ENCODE results near the gene OSBPL5. TPM values are rescaled to one million over a fixed set of nuclear protein-coding genes. Genes with fewer than 3 reads are reported as not detected.

The OSBPL5 gene
- total RNA-seq, 4 donors from 2014 or later: 12.9 to 64.2 (median 22.3) TPM

DNA sequence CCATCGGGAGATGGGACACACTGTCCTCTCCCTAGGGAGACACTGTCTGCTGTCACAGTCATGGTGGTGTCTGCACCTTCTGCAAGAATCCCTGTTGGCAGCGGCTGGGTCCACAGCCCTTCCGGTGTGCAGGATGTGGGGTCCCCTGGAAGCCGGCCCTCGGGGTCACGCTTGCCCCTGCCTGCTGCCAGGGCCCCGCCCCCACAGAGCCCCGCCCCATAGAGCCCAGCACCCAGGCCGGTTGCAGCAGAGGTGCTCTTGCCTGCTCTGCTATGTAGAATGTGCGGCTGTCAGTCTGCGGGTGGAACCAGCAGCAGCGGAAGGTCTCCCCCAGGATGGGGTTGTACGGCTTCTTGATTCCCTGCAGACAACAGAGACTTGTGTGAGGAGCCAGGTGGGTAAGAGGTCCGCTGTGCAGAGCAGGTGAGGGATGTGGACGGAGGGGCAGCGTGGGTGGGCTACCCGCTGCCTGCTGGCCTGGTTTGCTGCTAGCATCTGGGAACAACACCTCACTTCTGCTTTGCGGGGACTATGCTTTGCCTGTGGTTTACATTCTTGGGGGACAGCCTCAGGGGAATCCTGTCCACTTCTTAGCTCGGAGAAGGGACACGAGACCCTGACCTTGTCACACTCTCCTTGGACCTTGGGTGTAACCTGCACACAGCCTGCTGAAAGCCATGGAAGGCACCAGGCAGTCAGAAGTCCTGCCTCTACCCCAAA, 63.0 kb downstream of the OSBPL5 start:
- TF ChIP-seq, protein P1, sequence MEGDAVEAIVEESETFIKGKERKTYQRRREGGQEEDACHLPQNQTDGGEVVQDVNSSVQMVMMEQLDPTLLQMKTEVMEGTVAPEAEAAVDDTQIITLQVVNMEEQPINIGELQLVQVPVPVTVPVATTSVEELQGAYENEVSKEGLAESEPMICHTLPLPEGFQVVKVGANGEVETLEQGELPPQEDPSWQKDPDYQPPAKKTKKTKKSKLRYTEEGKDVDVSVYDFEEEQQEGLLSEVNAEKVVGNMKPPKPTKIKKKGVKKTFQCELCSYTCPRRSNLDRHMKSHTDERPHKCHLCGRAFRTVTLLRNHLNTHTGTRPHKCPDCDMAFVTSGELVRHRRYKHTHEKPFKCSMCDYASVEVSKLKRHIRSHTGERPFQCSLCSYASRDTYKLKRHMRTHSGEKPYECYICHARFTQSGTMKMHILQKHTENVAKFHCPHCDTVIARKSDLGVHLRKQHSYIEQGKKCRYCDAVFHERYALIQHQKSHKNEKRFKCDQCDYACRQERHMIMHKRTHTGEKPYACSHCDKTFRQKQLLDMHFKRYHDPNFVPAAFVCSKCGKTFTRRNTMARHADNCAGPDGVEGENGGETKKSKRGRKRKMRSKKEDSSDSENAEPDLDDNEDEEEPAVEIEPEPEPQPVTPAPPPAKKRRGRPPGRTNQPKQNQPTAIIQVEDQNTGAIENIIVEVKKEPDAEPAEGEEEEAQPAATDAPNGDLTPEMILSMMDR (IDR thresholded peaks at IDR 0.05; ENCODE audit: low read depth): no peak

DNA sequence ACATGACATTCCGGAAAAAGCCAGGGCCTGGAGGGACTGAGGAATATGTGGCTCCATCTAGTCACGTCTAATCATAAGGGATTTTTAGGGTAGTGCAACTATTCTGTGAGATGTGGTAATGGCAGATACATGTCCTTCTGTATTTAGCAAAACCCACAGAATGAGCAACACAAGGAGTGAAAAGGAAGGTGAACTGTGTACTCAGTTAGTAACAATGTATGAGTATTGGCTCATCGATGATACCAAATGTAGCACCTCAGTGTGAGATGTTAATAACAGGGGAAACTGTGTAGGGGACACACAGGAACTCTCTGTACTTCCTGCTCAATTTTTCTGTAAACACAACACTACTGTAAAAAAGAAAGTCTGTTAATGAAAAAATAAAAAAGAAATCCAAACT, 65.9 kb downstream of the OSBPL5 start:
- TF ChIP-seq, protein P1 (IDR thresholded peaks at IDR 0.05; ENCODE audit: low read depth): no peak

DNA sequence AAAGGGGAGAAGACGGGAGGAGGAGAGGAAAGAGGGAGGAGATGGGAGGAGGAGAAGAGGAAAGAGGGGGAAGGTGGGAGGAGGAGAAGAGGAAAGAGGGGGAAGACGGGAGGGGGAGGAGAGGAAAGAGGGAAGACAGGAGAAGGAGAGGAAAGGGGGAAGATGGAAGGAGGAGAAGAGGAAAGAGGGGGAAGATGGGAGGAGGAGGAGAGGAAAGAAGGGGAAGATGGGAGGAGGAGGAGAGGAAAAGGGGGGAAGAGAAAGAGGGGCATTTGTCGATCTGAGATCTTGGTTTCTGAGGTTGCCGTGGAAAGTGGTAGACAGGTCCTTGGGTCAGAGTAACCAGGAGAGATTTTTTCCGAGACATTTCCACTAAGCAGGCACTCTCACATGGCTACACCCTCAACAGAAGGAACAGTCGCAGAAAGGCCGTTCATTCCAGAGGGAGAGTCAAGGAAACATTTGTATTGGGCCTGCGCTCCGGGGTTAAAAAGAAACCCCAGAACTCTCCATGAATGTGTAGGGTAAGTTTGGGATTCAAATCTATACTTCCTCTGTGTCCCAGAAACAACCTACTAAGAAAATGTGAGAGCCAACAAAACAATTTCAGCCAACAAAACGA, 68.1 kb downstream of the OSBPL5 start:
- TF ChIP-seq, protein P1 (IDR thresholded peaks at IDR 0.05; ENCODE audit: low read depth): no peak

DNA sequence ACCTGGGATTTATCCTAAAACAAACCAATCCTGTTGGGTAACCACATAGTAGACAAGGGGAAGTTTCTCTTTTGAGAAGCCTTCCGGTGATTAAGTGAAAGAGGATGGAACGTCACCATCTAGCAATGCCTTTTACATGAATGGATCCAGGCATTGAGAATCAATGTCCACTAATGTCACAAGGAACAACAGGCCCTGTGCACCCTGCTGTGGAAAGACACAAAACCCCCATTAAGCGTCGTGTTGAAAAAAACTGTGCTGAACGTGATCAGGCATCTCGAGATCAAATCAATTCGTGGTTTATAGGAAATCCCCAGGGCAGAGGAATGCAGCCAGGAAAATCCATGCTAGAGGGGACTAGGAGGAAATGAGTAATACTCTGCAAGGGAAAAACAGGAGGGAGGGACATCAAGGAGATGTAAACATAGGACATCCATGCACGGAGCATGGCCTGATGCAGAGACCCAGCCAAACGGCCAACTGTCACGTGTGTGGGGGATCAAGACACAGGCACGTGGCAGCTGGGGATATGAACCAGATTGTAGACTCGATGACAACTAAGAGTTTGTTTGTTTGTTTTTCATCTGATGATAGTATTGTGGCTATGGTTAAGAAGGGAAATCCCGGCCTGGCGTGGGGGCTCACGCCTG, 69.3 kb downstream of the OSBPL5 start:
- TF ChIP-seq, protein P1 (IDR thresholded peaks at IDR 0.05; ENCODE audit: low read depth): no peak

DNA sequence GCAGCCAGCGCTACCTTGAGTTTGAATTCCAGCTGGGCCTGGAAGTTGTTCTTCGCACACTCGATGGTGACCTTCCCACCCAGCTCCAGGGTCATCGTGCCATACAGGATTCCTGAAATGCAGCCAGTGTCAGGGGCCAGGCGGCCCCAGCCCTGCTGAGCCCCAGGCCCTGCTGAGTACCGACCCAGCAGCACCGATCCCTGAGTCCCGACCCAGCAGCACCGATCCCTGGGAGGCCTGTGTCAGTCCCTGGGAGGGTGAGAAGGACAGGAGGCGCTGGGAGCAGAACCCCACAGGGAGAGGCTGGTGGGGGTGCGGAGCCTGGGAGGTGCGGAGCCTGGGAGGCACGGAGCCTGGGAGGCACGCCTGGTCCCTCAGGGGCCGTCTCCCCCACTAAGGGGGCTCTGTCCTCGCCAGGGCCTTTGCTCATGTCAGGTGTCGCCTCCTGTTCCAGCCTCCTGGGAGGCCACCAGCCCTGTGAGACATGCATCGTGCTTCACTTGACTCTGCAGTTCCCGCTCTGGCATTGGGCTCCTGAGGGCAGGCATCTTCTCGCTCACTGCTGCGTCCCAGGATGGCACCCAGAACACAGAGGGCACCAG, 70.8 kb downstream of the OSBPL5 start:
- TF ChIP-seq, protein P1 (IDR thresholded peaks at IDR 0.05; ENCODE audit: low read depth): no peak

DNA sequence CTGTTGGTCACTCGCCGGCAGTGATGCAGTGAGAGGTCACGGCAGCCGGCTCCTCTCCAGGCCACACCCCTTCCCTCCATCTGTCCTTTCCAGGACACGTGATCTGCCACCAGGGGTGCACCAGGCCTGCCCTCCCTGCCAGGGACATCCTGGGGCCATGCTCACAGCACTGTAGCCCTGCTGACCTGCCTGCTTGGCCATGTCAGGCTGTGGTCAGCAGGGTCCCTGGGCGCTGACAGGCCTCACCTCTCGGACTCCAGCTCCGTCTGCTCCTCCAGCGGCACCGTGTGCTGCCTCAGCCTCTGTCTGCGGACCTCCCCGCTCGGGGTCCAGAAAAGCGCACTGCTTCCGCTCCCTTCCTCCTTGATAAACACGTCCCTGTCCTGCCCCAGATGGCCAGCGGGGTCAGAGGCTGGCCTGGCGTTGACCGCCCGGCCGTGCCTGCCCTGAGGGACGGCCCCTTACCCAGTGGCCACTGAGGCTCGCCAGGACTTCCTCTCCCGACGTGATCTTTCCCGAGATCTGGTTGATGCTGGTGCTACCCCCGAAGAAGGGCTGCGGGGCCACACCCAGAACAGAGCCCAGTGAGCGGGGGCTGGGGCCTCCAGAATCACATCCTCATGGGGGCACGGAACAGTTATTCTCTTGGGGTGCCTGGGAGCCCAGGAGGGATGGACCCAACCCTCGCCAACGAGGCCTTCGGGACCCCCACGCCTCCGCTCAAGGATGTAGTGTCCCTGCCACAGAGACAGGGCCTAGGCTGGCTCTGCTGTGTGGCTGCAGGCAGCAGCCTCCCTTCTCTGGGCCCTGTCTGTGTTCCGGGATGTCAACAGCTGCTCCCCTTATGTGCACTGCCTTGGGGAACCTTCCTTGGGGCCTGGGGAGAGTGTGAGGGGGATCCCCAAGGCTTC, 71.6 kb downstream of the OSBPL5 start:
- TF ChIP-seq, protein P1 (IDR thresholded peaks at IDR 0.05; ENCODE audit: low read depth): no peak

Data from subcutaneous adipose tissue (tissue), 4 donors.